K562 (cell line): ENCODE results near the gene APOM. TPM values are rescaled to one million over a fixed set of nuclear protein-coding genes. Genes with fewer than 3 reads are reported as not detected.
A peak's percentile ranks its signal among the peaks of the same experiment; 100 is the strongest.

Experiments used
- EP300 ChIP-seq: IDR thresholded peaks from 2 replicates; pipeline ENCODE4 v1.6.1; 2012; ENCODE audit warnings: low read length, improper control_type of control experiment
- FOXK2 ChIP-seq, 2 experiments: fragments of 450-650 bp; IDR thresholded peaks in 1 of 2; conservative IDR thresholded peaks in 1 of 2; 2 replicates each; pipeline ENCODE4 v1.6.1; 2016; ENCODE audit warnings: low read depth in 2 of 2, mild to moderate bottlenecking in 1 of 2
- GTF2E2 ChIP-seq: fragments of 200-800 bp; sonication (Bioruptor generic); IDR thresholded peaks from 2 replicates; pipeline ENCODE4 v1.6.1; 2016; ENCODE audit warnings: missing genetic modification characterization, missing compliant biosample characterization
- LARP7 ChIP-seq: fragments of 450-650 bp; IDR thresholded peaks from 2 replicates; pipeline ENCODE4 v1.6.1; 2016
- MTA2 ChIP-seq: fragments of 450-650 bp; IDR thresholded peaks from 2 replicates; pipeline ENCODE4 v1.6.1; 2016; ENCODE audit warnings: low read depth
- MXD1 ChIP-seq: fragments of 250-450 bp; sonication (Bioruptor Pico); IDR thresholded peaks from 2 replicates; pipeline ENCODE4 v1.8.0; 2021; ENCODE audit warnings: borderline replicate concordance, mild to moderate bottlenecking, moderate library complexity; ENCODE audit not compliant: poor library complexity, severe bottlenecking
- RB1 ChIP-seq: fragments of 450-650 bp; IDR thresholded peaks from 2 replicates; pipeline ENCODE4 v1.6.1; 2017; ENCODE audit warnings: low read depth, mild to moderate bottlenecking
- RREB1 ChIP-seq: fragments of 250-450 bp; sonication (Bioruptor Pico); IDR thresholded peaks from 2 replicates; pipeline ENCODE4 v1.4.0; 2020
- TAF15 ChIP-seq: fragments of 200-400 bp; formaldehyde crosslinking; IDR thresholded peaks from 2 replicates; pipeline ENCODE4 v1.6.1; 2017; ENCODE audit warnings: mild to moderate bottlenecking, low read depth, low read length, moderate library complexity
- WHSC1 ChIP-seq: IDR thresholded peaks from one replicate; pipeline ENCODE4 v1.6.1; 2012; ENCODE audit warnings: low read length, control low read depth, inconsistent platforms
- ZNF384 ChIP-seq: IDR thresholded peaks from 2 replicates; pipeline ENCODE4 v1.6.1; 2012; ENCODE audit warnings: low read depth, low read length, improper control_type of control experiment
- ZNF398 ChIP-seq: fragments of 250-450 bp; sonication (Bioruptor Pico); IDR thresholded peaks from 2 replicates; pipeline ENCODE4 v1.8.0; 2021; ENCODE audit warnings: moderate library complexity, mild to moderate bottlenecking, inconsistent platforms
- ZNF431 ChIP-seq: sonication (generic); formaldehyde crosslinking; IDR thresholded peaks from 2 replicates; pipeline ENCODE4 v1.8.0; 2022; ENCODE audit warnings: mild to moderate bottlenecking, missing genetic modification reagents
- ZNF444 ChIP-seq: fragments of 250-450 bp; sonication (Bioruptor Pico); IDR thresholded peaks from 2 replicates; pipeline ENCODE4 v1.4.0; 2020; ENCODE audit warnings: mild to moderate bottlenecking, moderate library complexity
- ZNF609 ChIP-seq: sonication (generic); formaldehyde crosslinking; IDR thresholded peaks from 2 replicates; pipeline ENCODE4 v1.8.1; 2023; ENCODE audit warnings: missing genetic modification reagents, mild to moderate bottlenecking, borderline replicate concordance
- polyA plus RNA-seq, 8 experiments: library from polyadenylated mRNA; depleted of rRNA in 4 of 8; stranded (reverse) in 5 of 8; unstranded in 3 of 8; fragments of >200 nt; fragmentation: Nextera tagmentation in 2 of 8; fragmentation: Illumina TruSeq in 1 of 8; extraction: Ambion mirVana in 2 of 8; extraction: Trizol in 1 of 8; gene quantifications; 2 replicates each; pipeline versions ENCODE4 v1.2.1 to v1.2.3, GENCODE V29; 2011 to 2014; ENCODE audit warnings: inconsistent platforms in 1 of 8, missing spikeins in 1 of 8
- total RNA-seq, 7 experiments: library from RNA; depleted of rRNA in 6 of 7; stranded (reverse); fragments of >200 nt in 6 of 7; fragmentation: Illumina TruSeq in 2 of 7; extraction: Trizol in 2 of 7; gene quantifications; 2 replicates each; pipeline versions ENCODE4 v1.2.1 to v1.2.3, GENCODE V29; 2011 to 2021; ENCODE audit warnings: low replicate concordance in 1 of 7

The APOM gene
- total and polyA plus RNA-seq, 9 of the 15 experiments (the other 6 are each of a cell fraction or from before 2014, with no cell fraction given), result 5.7 to 24.3 (median 10.4) TPM

GRCh38 chr6:31651602-31652191 is 4.0 kb upstream of the APOM start (continued):
- TF ChIP-seq RREB1 (CRISPR knock-in tag), result no peak; the same call in 1 of the 2 replicates
- peak; percentile 84 to 85 for TF ChIP-seq FOXK2 (conservative IDR thresholded peaks at IDR 0.05 in 1 of 2, IDR thresholded peaks at IDR 0.05 in 1 of 2; ENCODE audit: low read depth in 2 of 2)
- TF ChIP-seq ZNF398, result no peak
- TF ChIP-seq ZNF609 (CRISPR knock-in tag), result no peak; the same call in none of the 2 replicates
- TF ChIP-seq MXD1 (CRISPR knock-in tag), result peak; percentile 75
- no peak for TF ChIP-seq WHSC1
- TF ChIP-seq ZNF444, result 0 out of 2 replicates have a peak, but pooled peaks have one; percentile 24
- no peak for TF ChIP-seq LARP7
- no peak for TF ChIP-seq ZNF431 (CRISPR knock-in tag)
- no peak; the same call in 1 of the 2 replicates for TF ChIP-seq TAF15
- TF ChIP-seq MTA2, result no peak
- no peak for TF ChIP-seq ZNF384
- TF ChIP-seq EP300, result no peak; the same call in 1 of the 2 replicates
- TF ChIP-seq GTF2E2, result no peak; the same call in 1 of the 2 replicates
- TF ChIP-seq RB1, result no peak
